Osteoblast (primary cell): ENCODE measurements around the gene ST3GAL3. TPM values are rescaled to one million over a fixed set of nuclear protein-coding genes. Genes with fewer than 3 reads are reported as not detected.

Source experiments
- DNase-seq: peaks from one replicate; pipeline ENCODE4 v3.0.0; 2011; ENCODE audit warnings: low spot score, mixed read lengths; ENCODE audit not compliant: insufficient read length; ENCODE audit errors: missing footprints
- H2AFZ ChIP-seq: 2 replicates; pipeline ENCODE4 v1.6.0; 2011; ENCODE audit warnings: mild to moderate bottlenecking, low read length
- H3K27ac ChIP-seq: 2 replicates; pipeline ENCODE4 v1.5.1; 2011; ENCODE audit warnings: mild to moderate bottlenecking, low read depth, low read length, moderate library complexity
- H3K27me3 ChIP-seq: 2 replicates; pipeline ENCODE4 v1.6.0; 2012; ENCODE audit warnings: mild to moderate bottlenecking, control low read depth, inconsistent platforms, low read length, moderate library complexity; ENCODE audit not compliant: insufficient read depth
- H3K36me3 ChIP-seq: 2 replicates; pipeline ENCODE4 v1.5.1; 2011; ENCODE audit warnings: mild to moderate bottlenecking, low read length, control low read depth, moderate library complexity; ENCODE audit not compliant: insufficient read depth
- H3K4me1 ChIP-seq: 2 replicates; pipeline ENCODE4 v1.5.1; 2011; ENCODE audit warnings: mild to moderate bottlenecking, low read length, control low read depth, moderate library complexity; ENCODE audit not compliant: insufficient read depth
- H3K4me2 ChIP-seq: 2 replicates; pipeline ENCODE4 v1.6.0; 2011; ENCODE audit warnings: mild to moderate bottlenecking, low read length; ENCODE audit not compliant: insufficient read depth
- H3K4me3 ChIP-seq: fragments of 200-600 bp; sonication (generic); 3 replicates; pipeline ENCODE4 v1.5.1; 2012; ENCODE audit warnings: mild to moderate bottlenecking, low read length, inconsistent platforms; ENCODE audit not compliant: insufficient read depth
- H3K79me2 ChIP-seq: 2 replicates; pipeline ENCODE4 v1.6.0; 2012; ENCODE audit warnings: mild to moderate bottlenecking, low read length, control low read depth, inconsistent platforms; ENCODE audit not compliant: insufficient read depth
- H3K9me3 ChIP-seq: 2 replicates; pipeline ENCODE4 v1.5.1; 2011; ENCODE audit warnings: low read depth, low read length, control low read depth
- H4K20me1 ChIP-seq: 2 replicates; pipeline ENCODE4 v1.6.0; 2012; ENCODE audit warnings: mild to moderate bottlenecking, low read length, control low read depth; ENCODE audit not compliant: insufficient read depth
- CTCF ChIP-seq: IDR thresholded peaks from 2 replicates; pipeline ENCODE4 v1.5.1; 2011; ENCODE audit warnings: mild to moderate bottlenecking, low read depth, low read length, moderate library complexity; ENCODE audit errors: extremely low read depth
- total RNA-seq: library from RNA; depleted of rRNA; stranded (reverse); fragments of >200 nt; gene quantifications from 2 replicates; pipeline ENCODE4 v1.2.3, GENCODE V29; 2012

The ST3GAL3 gene
- total RNA-seq, 1 donor, result 18.5 TPM

- H3K9me3 ChIP-seq, result no peaks in the 10 kb centered on the region
- no peaks in the 10 kb centered on the region for H3K27me3 ChIP-seq
- no peak for DNase-seq
- peaks cover 11% of the 10 kb centered on the region for H4K20me1 ChIP-seq
- no peak for TF ChIP-seq CTCF
- H3K4me3 ChIP-seq, result no peak overlapping the region
- H2AFZ ChIP-seq, result no peak overlapping the region
- peaks cover 63% of the 10 kb centered on the region for H3K36me3 ChIP-seq
- H3K79me2 ChIP-seq, result no peaks in the 10 kb centered on the region
- no peak overlapping the region for H3K27ac ChIP-seq
- H3K4me1 ChIP-seq, result no peaks in the 10 kb centered on the region
- H3K4me2 ChIP-seq, result no peak overlapping the region
These were observed 253.5 kb downstream of the ST3GAL3 start for GRCh38 chr1:43960798-43961197.

GRCh38 chr1:43961692-43962091, 254.4 kb downstream of the ST3GAL3 start:
- Histone ChIP-seq H4K20me1 (peaks cover 11% of the 10 kb centered on the region), H3K27ac (no peak overlapping the region), H3K36me3 (peaks cover 58% of the 10 kb centered on the region), H3K4me1 (no peaks in the 10 kb centered on the region), H2AFZ (no peak overlapping the region), H3K79me2 (no peaks in the 10 kb centered on the region), H3K4me3 (no peak overlapping the region), H3K9me3 (no peaks in the 10 kb centered on the region), H3K27me3 (no peaks in the 10 kb centered on the region), H3K4me2 (no peak overlapping the region)
- TF ChIP-seq CTCF, result no peak
- DNase-seq, result no peak

- Histone ChIP-seq H3K79me2 (no peaks in the 10 kb centered on the region), H3K36me3 (peaks cover 53% of the 10 kb centered on the region), H3K27me3 (no peaks in the 10 kb centered on the region), H3K4me2 (no peak overlapping the region), H3K27ac (no peak overlapping the region), H3K4me1 (no peaks in the 10 kb centered on the region), H2AFZ (no peak overlapping the region), H3K4me3 (no peak overlapping the region), H3K9me3 (no peaks in the 10 kb centered on the region), H4K20me1 (peaks cover 10% of the 10 kb centered on the region)
- DNase-seq, result no peak
- no peak for TF ChIP-seq CTCF
These were observed 255.0 kb downstream of the ST3GAL3 start for GRCh38 chr1:43962324-43962723.

GRCh38 chr1:43963006-43963405, 255.7 kb downstream of the ST3GAL3 start:
- no peak for TF ChIP-seq CTCF

More at GRCh38 chr1:43963006-43963405, 255.7 kb downstream of the ST3GAL3 start:
- H3K36me3 ChIP-seq, result peaks cover 51% of the 10 kb centered on the region
- H3K4me3 ChIP-seq, result no peak overlapping the region
- H4K20me1 ChIP-seq, result peaks cover 6% of the 10 kb centered on the region
- H3K79me2 ChIP-seq, result no peaks in the 10 kb centered on the region
- H2AFZ ChIP-seq, result no peak overlapping the region
- no peak for DNase-seq
- H3K9me3 ChIP-seq, result no peaks in the 10 kb centered on the region
- H3K27me3 ChIP-seq, result no peaks in the 10 kb centered on the region
- no peak overlapping the region for H3K27ac ChIP-seq
- H3K4me2 ChIP-seq, result no peak overlapping the region
- no peaks in the 10 kb centered on the region for H3K4me1 ChIP-seq
